Left ventricle myocardium inferior (tissue), 1 donor: ENCODE results near the gene ZNF575. TPM values are rescaled to one million over a fixed set of nuclear protein-coding genes. Genes with fewer than 3 reads are reported as not detected.

Experiments
- DNase-seq: peaks from one replicate; pipeline ENCODE4 v3.0.0-alpha.2; 2020
- H3K27ac ChIP-seq: fragments of 200-600 bp; replicated peaks from 2 replicates; pipeline ENCODE4 v1.8.0; 2021
- H3K27me3 ChIP-seq: fragments of 200-600 bp; 2 replicates; pipeline ENCODE4 v1.8.0; 2021; ENCODE audit warnings: low read depth
- H3K36me3 ChIP-seq: fragments of 200-600 bp; 2 replicates; pipeline ENCODE4 v1.8.0; 2021
- H3K4me1 ChIP-seq: fragments of 200-600 bp; 2 replicates; pipeline ENCODE4 v1.8.0; 2021
- H3K4me3 ChIP-seq: fragments of 200-600 bp; 2 replicates; pipeline ENCODE4 v1.8.0; 2021; ENCODE audit warnings: mild to moderate bottlenecking, moderate library complexity
- H3K9me3 ChIP-seq: fragments of 200-600 bp; replicated peaks from 2 replicates; pipeline ENCODE4 v1.8.0; 2021
- CTCF ChIP-seq: fragments of 200-600 bp; IDR thresholded peaks from 2 replicates; pipeline ENCODE4 v1.8.0; 2021; ENCODE audit warnings: antibody characterized with exemption, mild to moderate bottlenecking, borderline replicate concordance
- intact Hi-C: fragments of 100-400 bp; cut with micrococcal nuclease; formaldehyde crosslinking; loops from one replicate; pipeline ENCODE4 v1.11.0; 2022
- total RNA-seq: library from RNA; stranded (reverse); fragmentation: NEBNext Ultra II Directional; extraction: Animal tissue kit (Norgen Biotek cat#: 25700); gene quantifications from one replicate; pipeline ENCODE4 v1.2.1, GENCODE V29; 2021
- donor health status: DM: no; HTN: yes; CAD: no; lungs with severe emphysema.

Gene ZNF575
- total RNA-seq, 1 donor from 2014 or later = 1.1 TPM

GRCh38 chr19:43498233-43498842 lies 34.6 kb upstream of the ZNF575 start:
- peaks cover 25% of the 10 kb centered on the region for H3K4me1 ChIP-seq
- H3K27me3 ChIP-seq = no peaks in the 10 kb centered on the region
- intact Hi-C loops = no loop called here
- H3K36me3 ChIP-seq = peaks cover 40% of the 10 kb centered on the region
- no peak for DNase-seq
- H3K9me3 ChIP-seq = no peaks in the 10 kb centered on the region
- H3K27ac ChIP-seq = peak overlapping the region; percentile 59
- no peak overlapping the region for H3K4me3 ChIP-seq
- TF ChIP-seq CTCF = no peak

DNA sequence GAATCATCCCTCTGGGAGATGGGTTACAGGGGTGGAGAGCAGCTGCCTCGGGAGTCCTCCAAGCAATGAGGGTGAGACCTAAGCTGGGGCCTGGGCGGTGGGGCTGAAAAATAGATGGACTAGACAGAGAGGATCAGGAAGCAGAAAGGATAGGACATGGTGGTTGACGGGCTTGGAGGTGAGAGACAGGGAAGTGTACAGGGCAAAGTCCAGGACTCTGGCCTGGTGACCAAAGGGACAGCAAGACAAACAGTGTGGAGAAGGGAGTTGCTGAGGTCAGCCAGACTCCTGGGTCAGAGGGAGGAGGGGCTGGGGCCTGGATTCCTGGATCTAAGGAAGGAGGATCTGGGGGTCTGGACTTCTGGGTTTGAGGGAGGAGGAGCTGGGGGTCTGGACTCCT lies 33.9 kb upstream of the ZNF575 start:
- no peaks in the 10 kb centered on the region for H3K27me3 ChIP-seq
- intact Hi-C loops = no loop called here
- DNase-seq = no peak
- peaks cover 27% of the 10 kb centered on the region for H3K4me1 ChIP-seq
- no peak for TF ChIP-seq CTCF
- H3K9me3 ChIP-seq = no peaks in the 10 kb centered on the region
- H3K36me3 ChIP-seq = peaks cover 34% of the 10 kb centered on the region
- peak overlapping the region; percentile 59 for H3K27ac ChIP-seq
- H3K4me3 ChIP-seq = no peak overlapping the region

GRCh38 chr19:43501661-43502418 lies 31.1 kb upstream of the ZNF575 start:
- Histone ChIP-seq H3K36me3 (peaks cover 9% of the 10 kb centered on the region), H3K4me3 (no peak overlapping the region), H3K9me3 (no peaks in the 10 kb centered on the region), H3K27me3 (no peaks in the 10 kb centered on the region), H3K27ac (no peak overlapping the region), H3K4me1 (peaks cover 38% of the 10 kb centered on the region)
- no peak for TF ChIP-seq CTCF
- intact Hi-C loops = no loop called here
- DNase-seq = no peak

DNA sequence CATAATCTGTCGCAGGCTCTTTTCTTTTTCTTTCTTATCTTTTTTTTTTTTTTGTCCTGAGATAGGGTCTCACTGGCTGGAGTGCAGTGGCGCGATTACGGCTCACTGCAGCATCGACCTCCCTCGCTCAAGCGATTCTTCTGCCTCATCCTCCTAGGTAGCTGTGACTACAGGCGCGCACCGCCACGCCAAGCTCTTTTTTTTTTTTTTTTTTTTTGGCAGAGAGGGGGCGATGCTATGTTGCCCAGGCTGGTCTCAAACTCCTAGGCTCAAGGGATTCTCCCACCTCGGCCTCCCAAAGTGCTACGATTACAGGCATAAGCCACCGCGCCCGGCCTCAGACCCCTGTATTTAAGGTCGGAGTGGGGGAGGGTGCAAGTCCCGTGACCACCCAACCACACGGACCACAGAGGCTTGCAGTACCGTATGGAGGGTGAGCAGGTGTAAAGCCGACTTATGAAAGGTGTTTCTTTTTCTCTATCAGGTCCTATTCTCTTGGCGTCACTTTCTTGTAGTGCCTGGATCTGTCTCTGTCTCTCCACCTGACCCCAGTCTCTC lies 30.5 kb upstream of the ZNF575 start:
- intact Hi-C loops = no loop called here
- Histone ChIP-seq H3K4me3 (no peak overlapping the region), H3K9me3 (no peaks in the 10 kb centered on the region), H3K4me1 (peaks cover 38% of the 10 kb centered on the region), H3K27me3 (no peaks in the 10 kb centered on the region), H3K27ac (no peak overlapping the region), H3K36me3 (peaks cover 2% of the 10 kb centered on the region)
- TF ChIP-seq CTCF = no peak
- no peak for DNase-seq

GRCh38 chr19:43503501-43504425 lies 29.2 kb upstream of the ZNF575 start:
- no peak for TF ChIP-seq CTCF
- H3K4me1 ChIP-seq = peaks cover 27% of the 10 kb centered on the region
- H3K9me3 ChIP-seq = no peaks in the 10 kb centered on the region
- peak; percentile 98 for DNase-seq
- intact Hi-C loops = no loop called here
- H3K27ac ChIP-seq = peak overlapping the region; percentile 83
- peak overlapping the region; percentile 77 for H3K4me3 ChIP-seq
- H3K36me3 ChIP-seq = peaks cover 11% of the 10 kb centered on the region
- no peaks in the 10 kb centered on the region for H3K27me3 ChIP-seq
